Lower leg skin (tissue), 3 donors: ENCODE data around the gene MON1A.

Experiments used
- CTCF ChIP-seq, 3 donors: fragments of 450-650 bp; IDR thresholded peaks; one replicate each; pipeline ENCODE4 v1.5.1; 2016; ENCODE audit warnings: antibody characterized with exemption in 3 of 3, mild to moderate bottlenecking in 3 of 3, moderate library complexity in 2 of 3
- POLR2A ChIP-seq, 2 donors: fragments of 450-650 bp; IDR thresholded peaks; one replicate each; pipeline ENCODE4 v1.6.1; 2016 to 2017; ENCODE audit warnings: antibody characterized with exemption in 2 of 2, mild to moderate bottlenecking in 1 of 2, moderate library complexity in 1 of 2

- TF ChIP-seq CTCF (IDR thresholded peaks at IDR 0.05) (no peak), POLR2A (IDR thresholded peaks at IDR 0.05) (no peak)
Measured at GRCh38 chr3:49972656-49973055, 43.0 kb upstream of the MON1A start.
